ENCODE data around the gene FAM216A.
"Not testable (repeated sequence)": the region's sequence is repeated elsewhere in the genome, so short reads cannot be mapped to it uniquely, and the experiment has no call there.

FAM216A gene

GRCh38 chr12:110498984-110499706, 30.5 kb downstream of the FAM216A start:
- H3K36me3 ChIP-seq (ENCODE audit: control insufficient read depth, insufficient read depth, low read length) = peaks cover 4% of the 10 kb centered on the region
- no peak overlapping the region for H3K27ac ChIP-seq (ENCODE audit: insufficient read depth, low read depth, low read length, poor library complexity, severe bottlenecking)
- peaks cover 8% of the 10 kb centered on the region for H3K27me3 ChIP-seq (ENCODE audit: control insufficient read depth, insufficient read depth, low read length, poor library complexity, severe bottlenecking)
- peaks cover 5% of the 10 kb centered on the region for H3K4me1 ChIP-seq (ENCODE audit: control insufficient read depth, insufficient read depth, low read length)
- no peak overlapping the region for H3K4me3 ChIP-seq (ENCODE audit: insufficient read depth, low read depth, low read length)
- WGBS, 2 experiments = 87 to 99% methylated on average over 4 of the region's 4 CpGs
- H3K9me3 ChIP-seq (ENCODE audit: control insufficient read depth, low read length) = no peaks in the 10 kb centered on the region

GRCh38 chr12:110501399-110501751, 32.7 kb downstream of the FAM216A start:
- Histone ChIP-seq H3K9me3 (ENCODE audit: control insufficient read depth, low read length) (no peaks in the 10 kb centered on the region), H3K4me1 (ENCODE audit: control insufficient read depth, insufficient read depth, low read length) (peaks cover 5% of the 10 kb centered on the region), H3K4me3 (ENCODE audit: insufficient read depth, low read depth, low read length) (peak overlapping the region; percentile 98), H3K36me3 (ENCODE audit: control insufficient read depth, insufficient read depth, low read length) (no peaks in the 10 kb centered on the region), H3K27me3 (ENCODE audit: control insufficient read depth, insufficient read depth, low read length, poor library complexity, severe bottlenecking) (peaks cover 8% of the 10 kb centered on the region), H3K27ac (ENCODE audit: insufficient read depth, low read depth, low read length, poor library complexity, severe bottlenecking) (no peak overlapping the region)
- WGBS, 2 experiments = 1 to 2% methylated on average over 17 of the region's 17 CpGs

- Histone ChIP-seq H3K9me3 (ENCODE audit: control insufficient read depth, low read length) (no peaks in the 10 kb centered on the region), H3K36me3 (ENCODE audit: control insufficient read depth, insufficient read depth, low read length) (no peaks in the 10 kb centered on the region), H3K4me1 (ENCODE audit: control insufficient read depth, insufficient read depth, low read length) (peaks cover 5% of the 10 kb centered on the region), H3K4me3 (ENCODE audit: insufficient read depth, low read depth, low read length) (peak within 1 kb of the TSS; percentile 98), H3K27ac (ENCODE audit: insufficient read depth, low read depth, low read length, poor library complexity, severe bottlenecking) (no peak within 1 kb of the TSS), H3K27me3 (ENCODE audit: control insufficient read depth, insufficient read depth, low read length, poor library complexity, severe bottlenecking) (peaks cover 8% of the 10 kb centered on the region)
- 15 to 16% methylated on average over 61 of the region's 61 CpGs for WGBS, 2 experiments
Measured at GRCh38 chr12:110501752-110502738, 33.4 kb downstream of the FAM216A start, which contains the start of the genes RAD9B and VPS29. Gene RAD9B (plus strand): TSS chr12:110502331. CDS start chr12:110502338, 7 bp downstream. Gene VPS29 (minus strand): TSS chr12:110502111. CDS start chr12:110502051, 60 bp downstream.

GRCh38 chr12:110503432-110503831, 34.8 kb downstream of the FAM216A start:
- H3K36me3 ChIP-seq (ENCODE audit: control insufficient read depth, insufficient read depth, low read length) = no peaks in the 10 kb centered on the region
- H3K9me3 ChIP-seq (ENCODE audit: control insufficient read depth, low read length) = no peaks in the 10 kb centered on the region
- H3K27me3 ChIP-seq (ENCODE audit: control insufficient read depth, insufficient read depth, low read length, poor library complexity, severe bottlenecking) = peaks cover 8% of the 10 kb centered on the region
- H3K4me1 ChIP-seq (ENCODE audit: control insufficient read depth, insufficient read depth, low read length) = peaks cover 5% of the 10 kb centered on the region
- WGBS, 2 experiments = no CpG with 5 or more reads among the region's 1 CpG
- no peak overlapping the region for H3K27ac ChIP-seq (ENCODE audit: insufficient read depth, low read depth, low read length, poor library complexity, severe bottlenecking)
- no peak overlapping the region for H3K4me3 ChIP-seq (ENCODE audit: insufficient read depth, low read depth, low read length)

GRCh38 chr12:110505332-110505731, 36.7 kb downstream of the FAM216A start:
- WGBS, 2 experiments = 92 to 100% methylated on average over 2 of the region's 3 CpGs
- H3K4me1 ChIP-seq (ENCODE audit: control insufficient read depth, insufficient read depth, low read length) = peaks cover 5% of the 10 kb centered on the region

GRCh38 chr12:110508071-110508586, 39.5 kb downstream of the FAM216A start:
- Histone ChIP-seq H3K27me3 (ENCODE audit: control insufficient read depth, insufficient read depth, low read length, poor library complexity, severe bottlenecking) (no peaks in the 10 kb centered on the region), H3K27ac (ENCODE audit: insufficient read depth, low read depth, low read length, poor library complexity, severe bottlenecking) (no peak overlapping the region)
- 94 to 96% methylated on average over 3 to 4 of the region's 4 CpGs for WGBS, 2 experiments

More at GRCh38 chr12:110505332-110505731, 36.7 kb downstream of the FAM216A start:
- Histone ChIP-seq H3K9me3 (ENCODE audit: control insufficient read depth, low read length) (no peaks in the 10 kb centered on the region), H3K36me3 (ENCODE audit: control insufficient read depth, insufficient read depth, low read length) (no peaks in the 10 kb centered on the region), H3K27me3 (ENCODE audit: control insufficient read depth, insufficient read depth, low read length, poor library complexity, severe bottlenecking) (peaks cover 8% of the 10 kb centered on the region), H3K4me3 (ENCODE audit: insufficient read depth, low read depth, low read length) (no peak overlapping the region), H3K27ac (ENCODE audit: insufficient read depth, low read depth, low read length, poor library complexity, severe bottlenecking) (no peak overlapping the region)

GRCh38 chr12:110513842-110514241, 45.2 kb downstream of the FAM216A start:
- Histone ChIP-seq H3K27me3 (ENCODE audit: control insufficient read depth, insufficient read depth, low read length, poor library complexity, severe bottlenecking) (no peaks in the 10 kb centered on the region), H3K36me3 (ENCODE audit: control insufficient read depth, insufficient read depth, low read length) (no peaks in the 10 kb centered on the region), H3K4me3 (ENCODE audit: insufficient read depth, low read depth, low read length) (no peak overlapping the region), H3K4me1 (ENCODE audit: control insufficient read depth, insufficient read depth, low read length) (no peaks in the 10 kb centered on the region), H3K27ac (ENCODE audit: insufficient read depth, low read depth, low read length, poor library complexity, severe bottlenecking) (no peak overlapping the region), H3K9me3 (ENCODE audit: control insufficient read depth, low read length) (no peaks in the 10 kb centered on the region)
- 80 to 90% methylated on average over 4 to 6 of the region's 6 CpGs for WGBS, 2 experiments

More at GRCh38 chr12:110508071-110508586, 39.5 kb downstream of the FAM216A start:
- Histone ChIP-seq H3K4me3 (ENCODE audit: insufficient read depth, low read depth, low read length) (no peak overlapping the region), H3K36me3 (ENCODE audit: control insufficient read depth, insufficient read depth, low read length) (no peaks in the 10 kb centered on the region), H3K4me1 (ENCODE audit: control insufficient read depth, insufficient read depth, low read length) (no peaks in the 10 kb centered on the region), H3K9me3 (ENCODE audit: control insufficient read depth, low read length) (no peaks in the 10 kb centered on the region)

- Histone ChIP-seq H3K27me3 (ENCODE audit: control insufficient read depth, insufficient read depth, low read length, poor library complexity, severe bottlenecking) (no peaks in the 10 kb centered on the region), H3K27ac (ENCODE audit: insufficient read depth, low read depth, low read length, poor library complexity, severe bottlenecking) (no peak overlapping the region), H3K4me3 (ENCODE audit: insufficient read depth, low read depth, low read length) (no peak overlapping the region), H3K4me1 (ENCODE audit: control insufficient read depth, insufficient read depth, low read length) (no peaks in the 10 kb centered on the region), H3K36me3 (ENCODE audit: control insufficient read depth, insufficient read depth, low read length) (no peaks in the 10 kb centered on the region), H3K9me3 (ENCODE audit: control insufficient read depth, low read length) (no peaks in the 10 kb centered on the region)
- 76 to 78% methylated on average over 1 of the region's 1 CpG for WGBS, 2 experiments
Measured at GRCh38 chr12:110514363-110514762, 45.7 kb downstream of the FAM216A start.

- WGBS, 2 experiments = 83 to 86% methylated on average over 3 of the region's 3 CpGs
Measured at GRCh38 chr12:110516995-110517394, 48.4 kb downstream of the FAM216A start.

GRCh38 chr12:110518014-110518413, 49.4 kb downstream of the FAM216A start:
- not testable (repeated sequence) for H3K9me3 ChIP-seq (ENCODE audit: control insufficient read depth, low read length); H3K4me3 ChIP-seq (ENCODE audit: insufficient read depth, low read depth, low read length); H3K4me1 ChIP-seq (ENCODE audit: control insufficient read depth, insufficient read depth, low read length); H3K36me3 ChIP-seq (ENCODE audit: control insufficient read depth, insufficient read depth, low read length); H3K27me3 ChIP-seq (ENCODE audit: control insufficient read depth, insufficient read depth, low read length, poor library complexity, severe bottlenecking); H3K27ac ChIP-seq (ENCODE audit: insufficient read depth, low read depth, low read length, poor library complexity, severe bottlenecking)
- 88 to 92% methylated on average over 8 of the region's 8 CpGs for WGBS, 2 experiments

More at GRCh38 chr12:110516995-110517394, 48.4 kb downstream of the FAM216A start:
- Histone ChIP-seq H3K27me3 (ENCODE audit: control insufficient read depth, insufficient read depth, low read length, poor library complexity, severe bottlenecking) (no peaks in the 10 kb centered on the region), H3K4me3 (ENCODE audit: insufficient read depth, low read depth, low read length) (no peak overlapping the region), H3K27ac (ENCODE audit: insufficient read depth, low read depth, low read length, poor library complexity, severe bottlenecking) (no peak overlapping the region), H3K36me3 (ENCODE audit: control insufficient read depth, insufficient read depth, low read length) (no peaks in the 10 kb centered on the region), H3K9me3 (ENCODE audit: control insufficient read depth, low read length) (no peaks in the 10 kb centered on the region), H3K4me1 (ENCODE audit: control insufficient read depth, insufficient read depth, low read length) (no peaks in the 10 kb centered on the region)

All from ectodermal cell (in vitro differentiated cells).